GM12801 (cell line): ENCODE data around the gene PTMA.

Experiments used
- TF ChIP-seq, protein P1 (sequence below): IDR thresholded peaks from one replicate; pipeline ENCODE4 v1.5.1; 2011; ENCODE audit warnings: control low read depth; ENCODE audit not compliant: insufficient read length; ENCODE audit errors: extremely low read depth

Gene PTMA

DNA sequence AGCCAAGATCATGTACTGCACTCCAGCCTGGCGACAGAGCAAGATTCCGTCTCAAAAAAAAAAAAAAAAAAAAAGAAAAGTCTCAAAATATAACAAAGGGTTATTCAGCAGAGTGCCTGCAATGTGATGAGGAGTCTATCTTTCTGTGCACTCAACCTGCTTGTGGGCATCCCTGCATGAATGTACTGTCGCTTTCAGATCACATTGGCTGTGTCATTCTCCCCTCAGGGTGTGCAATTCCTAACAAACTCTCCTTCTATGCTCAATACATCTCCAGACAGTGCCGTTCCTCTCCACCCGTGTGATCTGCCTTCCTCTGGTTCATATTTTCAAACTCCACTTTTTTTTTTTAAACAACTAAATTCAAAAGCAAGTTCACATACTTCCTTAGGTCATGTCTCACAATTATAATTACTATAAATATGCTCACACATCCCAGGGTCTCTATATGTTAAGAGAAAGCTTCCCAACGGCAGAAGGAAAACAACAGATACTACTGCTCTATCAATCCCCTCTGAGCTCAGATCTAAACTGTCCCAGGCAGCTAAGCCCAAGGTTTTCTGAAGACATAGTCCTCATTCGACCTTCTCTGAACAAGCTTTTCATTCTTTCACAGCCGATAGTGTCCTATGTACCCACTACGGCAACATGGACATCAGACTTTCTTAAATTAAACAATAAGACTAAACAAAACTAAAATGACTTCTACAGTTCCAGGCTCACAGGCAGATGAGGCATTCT, 35.2 kb downstream of the PTMA start:
- TF ChIP-seq, protein P1, sequence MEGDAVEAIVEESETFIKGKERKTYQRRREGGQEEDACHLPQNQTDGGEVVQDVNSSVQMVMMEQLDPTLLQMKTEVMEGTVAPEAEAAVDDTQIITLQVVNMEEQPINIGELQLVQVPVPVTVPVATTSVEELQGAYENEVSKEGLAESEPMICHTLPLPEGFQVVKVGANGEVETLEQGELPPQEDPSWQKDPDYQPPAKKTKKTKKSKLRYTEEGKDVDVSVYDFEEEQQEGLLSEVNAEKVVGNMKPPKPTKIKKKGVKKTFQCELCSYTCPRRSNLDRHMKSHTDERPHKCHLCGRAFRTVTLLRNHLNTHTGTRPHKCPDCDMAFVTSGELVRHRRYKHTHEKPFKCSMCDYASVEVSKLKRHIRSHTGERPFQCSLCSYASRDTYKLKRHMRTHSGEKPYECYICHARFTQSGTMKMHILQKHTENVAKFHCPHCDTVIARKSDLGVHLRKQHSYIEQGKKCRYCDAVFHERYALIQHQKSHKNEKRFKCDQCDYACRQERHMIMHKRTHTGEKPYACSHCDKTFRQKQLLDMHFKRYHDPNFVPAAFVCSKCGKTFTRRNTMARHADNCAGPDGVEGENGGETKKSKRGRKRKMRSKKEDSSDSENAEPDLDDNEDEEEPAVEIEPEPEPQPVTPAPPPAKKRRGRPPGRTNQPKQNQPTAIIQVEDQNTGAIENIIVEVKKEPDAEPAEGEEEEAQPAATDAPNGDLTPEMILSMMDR, result no peak

DNA sequence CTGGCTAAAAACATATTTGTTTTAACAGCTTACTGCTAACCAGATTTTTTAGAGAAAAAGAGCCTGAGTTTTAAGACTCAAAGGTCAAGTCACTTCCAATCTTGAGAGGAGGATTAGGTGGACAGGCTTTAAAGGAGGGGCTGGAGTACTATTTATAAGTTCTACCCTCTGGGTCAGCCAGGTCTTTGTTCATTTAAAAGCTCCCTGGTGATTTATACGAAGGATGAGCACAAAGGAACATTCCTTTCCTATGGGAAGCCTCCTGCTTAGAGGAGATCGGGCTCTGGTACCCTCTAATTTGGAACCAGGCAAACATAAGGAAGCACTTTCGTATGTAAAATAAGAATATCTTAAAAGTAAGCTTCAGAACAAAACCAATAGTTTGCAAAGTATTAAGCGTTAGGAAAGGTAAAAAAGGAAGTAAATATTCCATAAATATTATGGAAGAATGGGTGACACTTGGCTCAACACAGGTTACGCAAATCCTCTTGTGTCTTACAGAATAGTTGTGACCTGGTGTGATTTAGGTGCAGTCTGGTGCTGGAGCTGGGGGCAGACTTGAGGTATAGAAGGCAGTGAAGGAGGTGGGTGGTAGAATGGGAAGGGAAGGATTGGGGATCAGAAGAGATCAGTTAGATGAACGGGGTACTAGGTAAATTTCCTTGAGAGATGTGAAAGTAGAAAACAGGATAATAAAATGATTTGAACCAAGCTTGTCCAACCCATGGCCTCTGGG, 37.1 kb downstream of the PTMA start:
- TF ChIP-seq, protein P1, result no peak

DNA sequence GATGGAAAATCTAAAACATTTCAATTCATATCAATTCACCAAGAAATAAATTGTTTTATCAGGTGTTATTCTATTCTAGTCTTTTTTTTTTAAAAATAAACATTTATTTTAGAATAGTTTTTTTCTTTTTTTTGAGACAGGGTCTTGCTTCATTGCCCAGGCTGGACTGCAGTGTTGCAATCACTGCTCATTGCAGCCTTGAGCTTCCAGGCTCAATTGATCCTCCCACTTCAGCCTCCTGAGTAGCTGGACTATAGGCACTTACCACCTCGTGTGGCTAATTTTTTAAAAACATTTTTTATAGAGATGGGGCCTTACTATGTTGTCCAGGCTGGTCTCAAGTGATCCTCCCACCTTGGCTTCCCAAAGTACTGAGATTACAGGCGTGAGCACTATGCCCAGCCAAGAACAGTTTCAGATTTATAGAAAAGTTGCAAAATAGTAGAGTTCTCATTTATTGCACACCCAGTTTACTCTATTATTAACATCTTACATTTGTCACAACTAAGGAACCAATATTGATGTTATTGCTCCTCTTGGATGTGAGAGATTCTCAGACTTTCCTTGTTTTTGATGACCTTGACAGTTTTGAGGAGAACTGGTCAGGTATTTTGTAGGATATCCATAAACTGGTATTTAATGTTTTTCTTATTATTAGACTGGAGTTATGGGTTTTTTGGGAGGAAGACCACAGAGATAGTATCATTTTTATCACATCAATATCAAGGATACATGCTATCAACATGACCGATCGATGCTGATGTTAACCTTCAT, 42.9 kb downstream of the PTMA start:
- TF ChIP-seq, protein P1, result no peak

DNA sequence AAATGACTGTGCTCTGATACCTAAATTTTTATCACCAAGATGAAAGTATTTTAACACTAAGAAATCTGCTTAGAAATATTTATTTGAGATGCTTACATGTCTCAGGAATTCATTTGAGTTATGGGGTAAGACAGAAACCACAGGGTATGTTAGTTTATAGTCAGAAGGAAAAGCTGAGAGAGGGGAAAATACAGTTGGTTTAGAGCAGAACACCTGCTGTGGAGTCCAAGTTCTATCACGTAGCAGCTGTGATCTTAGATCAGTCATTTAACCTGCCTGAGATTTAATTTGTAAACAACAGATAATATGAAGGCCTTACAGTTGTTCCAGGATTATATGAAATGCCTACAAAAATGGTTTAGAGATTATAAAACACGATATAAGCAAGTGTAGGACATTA, 43.7 kb downstream of the PTMA start:
- TF ChIP-seq, protein P1, result no peak

DNA sequence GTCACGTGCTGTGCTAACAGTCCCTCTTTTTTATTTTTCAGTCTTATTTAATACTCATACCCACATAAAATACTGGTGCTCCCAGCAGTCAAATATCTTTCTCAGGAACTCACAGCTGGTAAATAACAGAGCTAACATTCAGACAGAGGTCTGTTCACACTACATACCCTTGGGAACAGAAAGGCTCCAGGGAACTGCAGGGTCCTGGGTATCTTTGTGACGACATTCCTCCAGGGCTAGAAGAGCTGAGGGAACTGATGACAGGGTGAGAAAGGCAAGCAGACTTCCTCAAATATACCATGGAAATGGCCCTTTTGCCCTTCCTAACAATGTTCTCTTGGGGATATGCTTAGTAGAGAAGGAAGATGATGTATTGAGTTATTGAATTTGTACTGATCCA, 53.4 kb downstream of the PTMA start:
- TF ChIP-seq, protein P1, result no peak
